Ovary (tissue), 9 donors: Measurements from ENCODE around the gene DUSP7. TPM values are rescaled to one million over a fixed set of nuclear protein-coding genes. Genes with fewer than 3 reads are reported as not detected.
A peak's percentile ranks its signal among the peaks of the same experiment; 100 is the strongest.

Experiments used
- DNase-seq, 5 donors: peaks; one replicate each; pipeline ENCODE4 v3.0.0-alpha.2; 2019 to 2020
- H3K27ac ChIP-seq, 2 donors: fragments of 200-600 bp; one replicate each; pipeline versions ENCODE4 v1.5.1 to v1.8.0; 2019 to 2022
- H3K27me3 ChIP-seq: fragments of 200-600 bp; one replicate; pipeline ENCODE4 v1.8.0; 2022
- H3K36me3 ChIP-seq: fragments of 200-600 bp; sonication (generic); one replicate; pipeline ENCODE4 v1.5.1; 2019
- H3K4me1 ChIP-seq: one replicate; pipeline ENCODE4 v1.8.1; 2013; ENCODE audit warnings: mild to moderate bottlenecking, moderate library complexity; ENCODE audit not compliant: insufficient read depth
- H3K4me3 ChIP-seq: fragments of 200-600 bp; sonication (generic); one replicate; pipeline ENCODE4 v1.5.1; 2017
- H3K9me3 ChIP-seq, 2 donors: fragments of 200-600 bp in 1 of 2; sonication (generic) in 1 of 2; one replicate each; pipeline versions ENCODE4 v1.5.1 to v1.8.1; 2013 to 2019; ENCODE audit warnings: mild to moderate bottlenecking in 1 of 2, moderate library complexity in 1 of 2
- EP300 ChIP-seq: sonication (generic); formaldehyde crosslinking; IDR thresholded peaks from one replicate; pipeline ENCODE4 v1.6.1; 2017; ENCODE audit warnings: antibody characterized with exemption
- POLR2A ChIP-seq: fragments of 450-650 bp; IDR thresholded peaks from one replicate; pipeline ENCODE4 v1.6.1; 2017; ENCODE audit warnings: antibody characterized with exemption, mild to moderate bottlenecking, moderate library complexity
- WGBS, 3 donors: extraction: QIAGEN DNeasy Blood & Tissue Kit in 1 of 3; methylation state at CpG; one replicate each; pipeline versions ENCODE4 v1.1.5 to v1.1.7; 2013 to 2017; 5-methylcytosine and 5-hydroxymethylcytosine counted together
- intact Hi-C, 4 donors: fragments of 100-400 bp; cut with DNase I; formaldehyde crosslinking; loops; one replicate each; pipeline versions ENCODE4 v1.11.0 to v1.15.1; 2022 to 2023
- polyA plus RNA-seq, 2 donors: library from polyadenylated mRNA; stranded (reverse); fragments of 200-250 nt in 1 of 2; fragments of 350-450 nt in 1 of 2; fragmentation: Illumina TruSeq in 1 of 2; extraction: RNeasy Lipid Tissue Mini Kit (QIAGEN cat#74804) in 1 of 2; gene quantifications; one replicate each; pipeline ENCODE4 v1.2.3, GENCODE V29; 2013 to 2014
- total RNA-seq, 7 donors: library from RNA; depleted of rRNA in 2 of 7; stranded (reverse); fragments of >200 nt in 2 of 7; fragmentation: NEBNext Ultra II Directional in 3 of 7; extraction: Animal tissue kit (Norgen Biotek cat#: 25700) in 3 of 7; gene quantifications; one replicate each; pipeline versions ENCODE4 v1.1.0 to v1.2.4, GENCODE V29; 2016 to 2023
- TF ChIP-seq, protein P1 (sequence below), 3 donors: fragments of 450-650 bp in 2 of 3; fragments of 200-600 bp in 1 of 3; IDR thresholded peaks; one replicate each; pipeline versions ENCODE4 v1.5.1 to v1.8.0; 2016 to 2022; ENCODE audit warnings: antibody characterized with exemption in 3 of 3, mild to moderate bottlenecking in 1 of 3
- donor health status: DM: no; HTN: no; CAD: no; lungs with moderate emphysema.
- donor health status: DM: no; HTN: no; CAD: no.
- donor health status: Bipolar disorder and iron deficiency.
- donor health status: DM: yes; HTN: yes; CAD: no.
- donor health status: DM: no; HTN: no; CAD: no.
- donor health status: DM: yes; HTN: yes; CAD: no.

The DUSP7 gene
- total and polyA plus RNA-seq, 9 donors: 5.1 to 18.0 (median 14.0) TPM

DNA sequence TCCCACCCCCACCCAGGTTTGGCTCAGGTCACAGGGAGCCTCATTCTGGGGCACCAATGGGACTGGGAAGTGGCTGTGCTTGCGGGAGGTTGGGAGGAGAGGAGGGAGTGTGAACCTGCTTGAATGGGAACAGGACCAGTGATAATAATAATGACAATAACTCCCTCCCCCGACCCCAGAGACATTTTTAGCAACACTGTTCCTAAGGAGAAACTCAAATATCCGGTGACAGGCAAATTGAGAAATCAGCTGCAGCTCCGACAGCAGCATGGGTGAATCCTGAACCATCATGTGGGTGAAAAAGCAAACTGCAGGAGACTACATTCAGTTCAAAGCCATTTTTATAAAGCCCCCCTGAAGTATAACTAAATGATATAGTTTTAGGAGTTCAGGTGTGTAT lies 49.1 kb downstream of the DUSP7 start:
- 34 to 70% (median 65%) methylated on average over 4 of the region's 4 CpGs for WGBS, 3 donors
- Histone ChIP-seq H3K27me3 (no peaks in the 10 kb centered on the region), H3K4me1 (peaks cover 12% of the 10 kb centered on the region), H3K27ac (no peak overlapping the region), H3K36me3 (no peaks in the 10 kb centered on the region), H3K9me3 (no peaks in the 10 kb centered on the region), H3K4me3 (no peak overlapping the region)
- intact Hi-C loops: loop anchor here in 1 of 4 donors (5.0 kb wide), 1 partner anchor 40 kb away; no protein-coding TSS in a partner anchor
- no peak for DNase-seq
- TF ChIP-seq POLR2A: no peak
- TF ChIP-seq EP300: no peak
- TF ChIP-seq, protein P1, sequence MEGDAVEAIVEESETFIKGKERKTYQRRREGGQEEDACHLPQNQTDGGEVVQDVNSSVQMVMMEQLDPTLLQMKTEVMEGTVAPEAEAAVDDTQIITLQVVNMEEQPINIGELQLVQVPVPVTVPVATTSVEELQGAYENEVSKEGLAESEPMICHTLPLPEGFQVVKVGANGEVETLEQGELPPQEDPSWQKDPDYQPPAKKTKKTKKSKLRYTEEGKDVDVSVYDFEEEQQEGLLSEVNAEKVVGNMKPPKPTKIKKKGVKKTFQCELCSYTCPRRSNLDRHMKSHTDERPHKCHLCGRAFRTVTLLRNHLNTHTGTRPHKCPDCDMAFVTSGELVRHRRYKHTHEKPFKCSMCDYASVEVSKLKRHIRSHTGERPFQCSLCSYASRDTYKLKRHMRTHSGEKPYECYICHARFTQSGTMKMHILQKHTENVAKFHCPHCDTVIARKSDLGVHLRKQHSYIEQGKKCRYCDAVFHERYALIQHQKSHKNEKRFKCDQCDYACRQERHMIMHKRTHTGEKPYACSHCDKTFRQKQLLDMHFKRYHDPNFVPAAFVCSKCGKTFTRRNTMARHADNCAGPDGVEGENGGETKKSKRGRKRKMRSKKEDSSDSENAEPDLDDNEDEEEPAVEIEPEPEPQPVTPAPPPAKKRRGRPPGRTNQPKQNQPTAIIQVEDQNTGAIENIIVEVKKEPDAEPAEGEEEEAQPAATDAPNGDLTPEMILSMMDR (IDR thresholded peaks at IDR 0.05): no peak

DNA sequence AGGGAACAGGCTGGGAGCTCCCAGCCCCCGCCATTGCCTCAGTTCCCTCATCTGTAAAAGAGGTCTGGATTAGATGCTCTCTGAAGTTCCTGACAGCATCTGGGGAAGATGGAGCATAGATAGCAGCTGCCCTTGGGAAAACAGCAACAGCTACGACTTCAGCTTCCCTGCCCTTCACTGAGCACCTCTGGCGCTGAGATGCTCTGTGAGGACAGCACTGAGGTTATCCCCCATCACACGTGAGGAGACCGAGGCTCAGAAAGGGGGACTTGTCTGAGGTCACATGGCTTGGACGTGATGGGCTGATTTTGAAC lies 49.6 kb downstream of the DUSP7 start:
- no peak for DNase-seq
- Histone ChIP-seq H3K9me3 (no peaks in the 10 kb centered on the region), H3K4me1 (peaks cover 12% of the 10 kb centered on the region), H3K27ac (no peak overlapping the region), H3K36me3 (no peaks in the 10 kb centered on the region), H3K4me3 (no peak overlapping the region), H3K27me3 (no peaks in the 10 kb centered on the region)
- TF ChIP-seq, protein P1 (IDR thresholded peaks at IDR 0.05): no peak
- TF ChIP-seq POLR2A: no peak
- no peak for TF ChIP-seq EP300
- 75 to 79% (median 76%) methylated on average over 6 of the region's 6 CpGs for WGBS, 3 donors
- intact Hi-C loops: loop anchor here in 1 of 4 donors (5.0 kb wide), 1 partner anchor 41 kb away; no protein-coding TSS in a partner anchor

DNA sequence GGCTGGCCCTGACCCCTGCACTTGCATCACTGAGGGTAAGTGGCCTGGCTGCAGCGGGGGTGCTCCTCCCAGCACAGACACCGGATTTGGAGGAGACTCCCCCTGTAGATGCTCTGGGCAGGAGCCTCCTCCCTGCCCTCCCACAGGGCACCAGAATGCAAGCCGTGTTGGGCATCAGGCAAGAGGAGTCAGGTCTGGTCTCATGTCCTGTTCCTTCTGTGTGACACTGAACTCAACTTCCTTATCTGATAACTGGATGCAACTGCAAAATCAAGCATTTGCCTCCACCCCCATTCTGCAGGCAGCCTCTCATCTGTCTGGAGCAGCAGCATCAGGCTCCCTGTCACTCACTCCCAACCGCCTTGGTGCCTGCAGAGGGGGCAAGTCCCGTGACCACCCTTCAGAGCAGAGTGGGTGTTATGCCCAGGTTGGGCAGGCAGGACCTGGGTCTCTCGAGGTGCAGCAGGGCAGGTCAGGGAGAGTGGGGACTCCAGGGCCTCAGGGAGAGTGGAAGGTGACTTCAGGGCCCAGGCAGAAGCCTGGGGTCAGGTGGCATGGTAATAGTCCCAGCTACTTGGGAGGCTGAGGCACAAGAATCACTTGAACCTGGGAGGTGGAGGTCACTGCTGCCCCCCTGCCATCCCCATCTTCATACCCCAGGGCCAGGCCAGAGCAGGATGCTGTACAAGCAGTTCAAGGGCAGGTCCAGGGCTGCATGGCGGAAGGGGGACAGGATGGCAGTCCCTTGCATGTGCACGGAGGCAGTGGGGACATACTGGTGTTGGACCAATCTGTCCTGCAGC lies 50.2 kb downstream of the DUSP7 start:
- peaks cover 12% of the 10 kb centered on the region for H3K4me1 ChIP-seq
- no peak for DNase-seq
- TF ChIP-seq, protein P1 (IDR thresholded peaks at IDR 0.05): no peak
- TF ChIP-seq EP300 (no peak), POLR2A (no peak)
- H3K36me3 ChIP-seq: no peaks in the 10 kb centered on the region
- no peaks in the 10 kb centered on the region for H3K9me3 ChIP-seq
- intact Hi-C loops: loop anchor here in 1 of 4 donors (5.0 kb wide), 1 partner anchor 41 kb away; no protein-coding TSS in a partner anchor
- H3K4me3 ChIP-seq: no peak overlapping the region
- WGBS, 3 donors: 41 to 51% (median 44%) methylated on average over 7 to 8 of the region's 8 CpGs
- no peak overlapping the region for H3K27ac ChIP-seq
- no peaks in the 10 kb centered on the region for H3K27me3 ChIP-seq

DNA sequence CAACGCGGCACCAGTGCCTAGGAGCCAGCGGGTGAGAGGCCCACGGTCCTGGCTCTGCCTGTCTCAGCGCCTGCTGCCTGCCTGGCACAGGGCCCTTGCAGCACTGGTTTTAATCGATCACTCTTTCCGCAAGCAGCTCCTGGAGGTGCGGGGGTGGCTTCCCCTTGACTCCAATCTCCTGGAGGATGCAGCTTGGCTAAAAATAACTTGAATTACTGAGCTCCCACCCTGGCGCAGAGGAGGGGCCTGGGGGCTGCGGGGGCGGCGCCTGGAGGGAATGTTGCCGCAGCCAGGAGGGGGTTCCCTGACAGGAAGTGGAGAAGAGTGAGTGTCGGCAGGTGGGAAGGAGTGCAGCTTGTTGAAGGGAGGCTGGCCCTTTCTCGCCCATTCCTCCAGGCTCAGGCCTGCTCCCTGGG lies 50.8 kb downstream of the DUSP7 start:
- WGBS, 3 donors: 0 to 4% (median 2%) methylated on average over 15 of the region's 15 CpGs
- Histone ChIP-seq H3K9me3 (no peaks in the 10 kb centered on the region), H3K4me1 (peaks cover 12% of the 10 kb centered on the region), H3K36me3 (no peaks in the 10 kb centered on the region), H3K4me3 (no peak overlapping the region), H3K27me3 (no peaks in the 10 kb centered on the region), H3K27ac (no peak overlapping the region)
- intact Hi-C loops: loop anchor here in 1 of 4 donors (5.0 kb wide), 1 partner anchor 42 kb away; no protein-coding TSS in a partner anchor
- peak; percentile 54 to 73 (median 57) for DNase-seq
- TF ChIP-seq, protein P1 (IDR thresholded peaks at IDR 0.05): no peak
- TF ChIP-seq EP300 (no peak), POLR2A (no peak)
